Measurements from ENCODE around the gene SMG6.
"Not testable (repeated sequence)": the region's sequence is repeated elsewhere in the genome, so short reads cannot be mapped to it uniquely, and the experiment has no call there.

Gene SMG6

DNA sequence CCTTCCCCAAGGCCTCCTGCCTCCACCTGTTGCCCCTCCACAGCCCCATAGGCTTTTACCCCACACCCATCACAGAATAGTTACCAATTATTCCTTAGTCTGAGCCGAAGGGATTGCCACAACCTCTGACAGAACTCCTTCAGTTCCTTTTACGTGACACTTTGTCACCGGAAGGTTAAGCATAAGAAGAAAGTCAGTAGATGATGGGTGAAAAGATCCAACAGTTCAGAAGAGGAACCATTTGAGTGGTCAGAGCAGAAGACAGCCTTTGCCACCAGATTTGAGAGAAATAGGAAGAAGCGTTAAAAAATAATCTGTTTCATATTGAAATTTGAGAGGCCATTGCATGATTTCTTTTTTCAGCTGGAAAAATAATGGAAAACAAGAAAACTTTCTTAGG lies 1.3 kb upstream of the SMG6 start:
- no peak for DNase-seq (ENCODE audit: low read depth)

DNA sequence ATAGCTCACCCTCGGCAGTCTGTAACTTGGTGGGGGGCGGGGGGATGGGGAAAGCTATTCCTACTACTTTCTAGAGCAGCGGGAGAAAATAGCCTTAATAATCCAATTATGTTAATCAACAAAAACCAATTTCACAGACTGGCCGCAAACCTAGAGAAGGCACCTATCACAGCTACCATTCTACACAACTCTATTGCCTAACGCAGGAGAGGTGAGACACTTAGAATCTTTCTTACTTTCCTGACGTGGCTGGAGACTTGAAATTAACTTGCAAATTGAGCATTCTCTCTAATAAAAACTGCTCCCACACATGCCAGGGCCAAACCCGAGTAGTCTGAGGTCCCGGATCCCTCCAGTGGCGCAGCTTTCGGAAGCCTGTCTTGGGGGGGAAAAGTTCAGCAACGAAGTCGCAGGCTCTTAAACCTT lies 794 bp downstream of the SMG6 start:
- no peak for DNase-seq (ENCODE audit: low read depth)

DNA sequence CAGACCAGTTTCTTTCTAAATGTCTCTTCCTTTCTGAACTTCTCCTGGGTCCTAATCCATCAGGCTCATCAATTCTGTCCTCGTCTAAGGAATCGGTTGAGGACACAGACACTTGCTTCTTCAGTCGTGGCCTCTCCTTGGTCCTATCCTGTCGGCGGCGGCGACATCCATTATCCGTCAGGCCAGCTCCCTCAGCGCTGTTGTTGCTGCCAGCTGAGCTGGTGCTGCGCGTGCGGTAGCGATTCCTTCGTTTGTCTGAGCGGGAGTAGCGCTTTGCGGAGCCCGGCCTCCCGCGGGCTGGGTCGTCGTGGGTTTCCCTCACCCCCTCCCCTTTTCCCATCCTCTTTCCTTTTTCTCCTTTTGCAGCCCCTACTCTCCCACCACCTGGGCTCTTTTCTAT lies 3.8 kb downstream of the SMG6 start:
- no peak for DNase-seq (ENCODE audit: low read depth)

DNA sequence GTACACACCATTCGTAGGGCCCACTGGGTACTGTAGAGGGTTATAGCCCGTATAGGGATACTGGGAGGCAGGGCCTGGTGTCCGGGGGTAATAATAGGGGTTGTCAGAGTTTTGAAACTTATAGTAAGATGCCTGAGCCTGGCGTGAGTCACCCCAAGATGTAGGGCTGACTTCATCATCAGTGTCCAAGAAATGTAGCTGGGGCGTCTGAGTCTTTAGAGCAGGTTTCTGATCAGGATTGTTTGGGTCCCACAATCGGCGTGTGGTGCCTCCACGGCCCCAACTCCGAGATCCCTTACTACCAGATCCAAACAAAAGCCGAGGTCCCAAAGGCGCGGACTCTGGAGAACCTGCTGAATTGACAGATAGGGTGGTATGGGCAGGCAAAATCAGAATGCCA lies 4.4 kb downstream of the SMG6 start:
- no peak for DNase-seq (ENCODE audit: low read depth)

DNA sequence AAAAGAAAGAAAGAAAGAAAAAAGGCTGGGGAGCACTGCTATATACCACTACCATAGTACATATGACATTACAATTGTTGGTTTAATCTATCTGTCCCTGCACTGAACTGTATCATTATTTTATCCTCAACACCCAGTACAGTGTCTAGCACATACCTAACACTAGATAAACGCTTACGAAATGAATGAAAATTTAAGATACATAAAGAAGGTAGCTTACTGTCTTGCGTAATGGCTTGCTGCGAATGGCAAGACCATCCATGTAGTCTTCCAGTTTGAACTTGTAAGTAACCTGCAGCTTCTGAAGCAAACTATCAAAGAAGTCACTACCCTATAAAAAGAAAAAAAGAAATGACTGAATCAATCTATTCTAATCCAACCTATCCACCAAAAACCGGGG lies 6.6 kb downstream of the SMG6 start:
- DNase-seq (ENCODE audit: low read depth), result no peak

DNA sequence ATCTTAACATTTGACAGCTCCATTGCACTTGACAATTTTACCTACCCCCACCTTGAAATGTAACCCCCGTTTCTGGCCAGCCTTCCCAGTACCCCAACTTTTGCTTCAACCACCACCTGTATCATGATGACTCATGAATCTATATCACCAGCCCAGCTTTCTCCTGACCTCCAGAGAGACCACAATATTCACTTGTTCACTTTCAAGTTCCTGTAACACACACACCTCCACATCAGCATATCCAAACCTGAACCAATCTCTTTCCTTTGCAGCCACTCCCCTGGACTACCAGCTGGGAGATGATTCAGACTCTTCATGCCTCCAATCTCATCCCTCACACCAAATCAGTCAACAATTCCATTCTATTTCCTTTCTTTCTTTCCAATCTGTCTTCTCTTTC lies 8.0 kb downstream of the SMG6 start:
- DNase-seq (ENCODE audit: low read depth), result no peak

DNA sequence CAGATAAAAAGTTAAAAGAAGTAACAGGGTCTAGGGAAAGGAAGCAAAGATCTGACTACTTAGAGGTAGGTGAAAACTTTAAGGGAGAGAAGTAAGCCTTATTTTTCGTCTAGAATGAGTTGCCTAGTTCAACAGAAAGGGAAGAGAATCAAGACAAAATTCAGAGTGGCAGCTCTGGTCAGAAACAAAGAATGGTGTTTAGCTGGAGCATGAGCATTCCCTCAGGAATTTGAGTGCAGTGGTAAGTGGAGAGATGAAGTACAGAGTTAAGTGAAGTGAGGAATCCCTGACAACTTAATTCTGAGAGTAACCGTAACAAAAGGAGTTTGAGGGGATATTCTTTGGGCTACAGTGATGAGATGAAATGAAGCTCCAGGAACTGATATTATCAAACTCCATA lies 11.5 kb downstream of the SMG6 start:
- no peak for DNase-seq (ENCODE audit: low read depth)

DNA sequence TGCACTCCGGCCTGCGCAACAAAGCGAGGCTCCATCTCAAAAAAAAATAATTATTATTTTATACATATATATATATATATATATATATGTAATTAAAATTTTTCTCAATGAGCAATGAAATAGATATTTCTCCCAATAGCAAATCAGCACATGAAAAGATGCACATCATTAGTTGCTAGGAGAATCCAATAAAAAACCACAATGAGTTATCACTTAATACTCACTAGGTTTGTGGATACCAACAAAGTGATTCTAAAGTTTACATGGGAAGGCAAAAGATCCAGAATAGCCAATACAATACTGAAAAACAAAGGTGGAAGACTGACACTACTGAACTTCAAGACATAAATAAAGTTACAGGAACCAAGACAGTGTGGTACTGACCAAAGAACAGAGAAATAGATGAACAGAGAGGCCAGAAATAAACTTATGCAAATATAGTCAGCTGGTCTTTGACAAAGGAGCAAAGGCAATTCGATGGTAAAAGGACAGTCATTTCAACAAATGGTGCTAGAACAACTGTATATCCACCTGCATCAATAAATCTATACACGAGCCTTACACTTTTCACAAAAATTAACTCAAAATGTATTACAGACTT lies 13.6 kb downstream of the SMG6 start:
- DNase-seq (ENCODE audit: low read depth), result no peak

DNA sequence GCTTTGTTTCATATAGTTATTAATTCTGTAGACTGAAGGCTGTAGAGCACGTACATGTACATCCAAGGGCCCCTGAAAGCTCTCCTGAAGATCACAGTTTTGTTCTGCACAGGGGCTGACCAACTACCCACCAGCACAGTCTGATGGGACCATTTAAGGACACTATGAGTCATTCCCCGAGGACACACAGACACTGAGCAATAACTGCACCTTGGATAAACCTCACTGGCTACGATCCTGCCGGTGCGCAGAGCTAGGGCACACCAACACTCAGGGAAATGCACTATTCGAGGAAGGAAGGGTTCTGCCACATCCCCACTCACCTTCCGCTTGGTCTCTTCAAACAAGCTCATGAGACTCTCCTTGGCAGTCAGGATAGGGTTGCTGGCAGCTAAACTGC lies 20.3 kb downstream of the SMG6 start:
- DNase-seq (ENCODE audit: low read depth), result no peak

DNA sequence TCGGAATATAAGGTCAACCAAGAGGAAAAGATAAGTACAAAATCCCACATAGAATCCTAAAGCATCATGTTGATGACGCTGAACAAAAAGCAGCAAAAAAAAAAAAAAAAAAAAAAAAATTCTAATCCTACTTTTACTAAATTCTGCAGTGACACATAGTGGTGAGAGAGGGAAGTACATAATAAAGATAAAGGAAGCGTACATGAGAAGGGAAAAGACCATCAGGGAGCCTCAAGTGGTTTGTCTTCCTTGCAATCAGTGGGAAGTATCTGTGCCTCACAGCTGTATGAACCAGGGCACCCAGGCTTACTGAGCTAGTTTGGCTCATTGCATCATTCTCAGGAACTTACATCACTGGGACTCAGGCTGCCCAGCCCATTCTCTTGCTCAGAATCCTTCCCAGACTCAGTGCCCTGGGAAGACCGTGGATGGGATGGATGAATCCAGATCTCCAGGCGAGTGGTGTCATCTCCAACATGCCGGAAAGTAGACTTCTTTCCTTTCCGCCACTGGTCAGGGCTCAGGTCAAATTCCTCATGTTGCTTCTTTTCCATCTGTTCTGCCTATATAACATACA lies 21.2 kb downstream of the SMG6 start:
- DNase-seq (ENCODE audit: low read depth), result no peak

DNA sequence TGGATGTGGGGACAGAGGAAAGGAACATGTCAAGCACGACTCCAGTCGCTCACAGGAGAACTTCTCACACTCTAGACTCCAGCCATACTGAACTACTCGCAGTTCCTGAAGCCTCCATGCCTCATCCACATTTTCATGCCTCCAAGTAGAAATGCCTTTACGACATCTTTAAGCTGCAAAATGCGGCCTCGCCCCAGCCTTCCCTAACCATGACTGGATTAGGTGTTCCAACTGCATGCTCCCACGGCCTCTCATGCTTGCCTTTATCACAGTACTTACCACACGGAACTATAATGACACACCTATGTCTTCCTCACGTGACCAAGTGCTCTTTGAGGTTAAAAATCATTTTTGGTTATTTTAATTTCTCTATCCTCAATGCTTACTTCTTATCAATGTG lies 23.9 kb downstream of the SMG6 start:
- DNase-seq (ENCODE audit: low read depth), result no peak

DNA sequence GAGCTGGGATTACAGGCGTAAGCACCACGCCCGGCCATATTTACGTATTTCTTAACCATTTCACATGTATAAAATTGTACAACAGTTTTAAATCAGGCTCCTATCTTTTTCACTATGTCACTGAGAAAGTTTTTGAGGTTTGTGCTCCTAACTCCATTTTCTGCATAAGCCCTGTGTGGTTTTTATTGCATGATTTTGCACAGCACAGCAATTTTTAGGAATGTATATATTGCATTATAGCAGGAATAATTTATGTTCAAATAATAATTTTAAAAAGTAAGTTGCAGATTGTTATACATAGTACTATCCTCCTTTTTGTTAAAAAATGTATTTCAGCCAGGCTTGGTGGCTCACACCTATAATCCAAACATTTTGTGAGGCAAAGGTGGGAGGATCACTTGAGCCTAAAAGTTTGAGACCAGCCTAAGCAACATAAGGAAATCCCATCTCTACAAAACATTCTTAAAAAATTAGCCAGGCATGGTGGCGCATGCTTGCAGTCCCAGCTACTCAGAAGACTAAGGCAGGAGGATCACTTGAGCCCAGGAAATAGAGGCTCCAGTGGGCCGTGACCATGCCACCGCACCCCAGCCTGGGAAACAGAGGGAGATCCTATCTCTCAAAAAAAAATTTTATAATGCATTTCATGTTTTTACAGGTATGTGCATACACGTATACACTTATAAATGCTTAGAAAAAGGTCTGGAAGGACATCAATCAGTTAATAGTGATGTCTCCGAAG lies 26.0 kb downstream of the SMG6 start:
- no peak for DNase-seq (ENCODE audit: low read depth)

DNA sequence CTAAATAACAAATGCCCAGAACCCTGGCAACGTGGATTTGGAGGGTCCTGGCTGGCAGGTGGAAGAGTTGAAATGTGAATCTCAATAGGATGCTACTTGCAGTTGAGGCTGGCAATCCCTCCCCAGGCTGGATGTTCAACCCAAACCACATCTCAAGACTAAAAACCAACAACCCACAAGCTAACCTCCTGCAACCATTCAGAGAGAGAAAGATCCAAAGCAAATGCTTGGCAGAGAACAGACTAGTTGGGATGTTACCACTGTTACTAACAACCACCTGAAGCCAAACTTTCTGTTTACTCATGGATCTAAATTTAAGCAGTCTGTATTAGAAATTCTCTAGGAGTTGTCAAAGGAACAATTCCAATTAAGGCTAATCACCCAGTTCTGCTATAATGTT lies 27.9 kb downstream of the SMG6 start:
- no peak for DNase-seq (ENCODE audit: low read depth)

DNA sequence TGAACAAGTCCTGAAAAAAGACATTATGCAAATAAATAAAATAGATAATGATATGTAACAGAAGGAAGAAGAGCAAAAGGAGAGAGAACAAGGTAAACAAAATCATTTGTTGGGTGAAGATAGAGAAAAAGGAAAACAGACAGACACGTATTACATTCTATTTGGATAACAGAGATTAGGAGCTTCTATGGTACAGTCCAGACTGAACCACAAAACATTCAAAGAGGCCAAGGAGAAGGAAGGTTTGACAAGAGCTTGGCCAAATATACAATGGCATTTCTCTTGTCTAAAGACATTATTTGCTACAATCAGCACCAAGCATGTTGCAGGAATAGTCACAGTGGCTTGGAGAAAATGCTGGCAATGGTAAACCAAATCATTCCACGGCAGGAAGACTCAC lies 29.2 kb downstream of the SMG6 start:
- DNase-seq (ENCODE audit: low read depth), result no peak

DNA sequence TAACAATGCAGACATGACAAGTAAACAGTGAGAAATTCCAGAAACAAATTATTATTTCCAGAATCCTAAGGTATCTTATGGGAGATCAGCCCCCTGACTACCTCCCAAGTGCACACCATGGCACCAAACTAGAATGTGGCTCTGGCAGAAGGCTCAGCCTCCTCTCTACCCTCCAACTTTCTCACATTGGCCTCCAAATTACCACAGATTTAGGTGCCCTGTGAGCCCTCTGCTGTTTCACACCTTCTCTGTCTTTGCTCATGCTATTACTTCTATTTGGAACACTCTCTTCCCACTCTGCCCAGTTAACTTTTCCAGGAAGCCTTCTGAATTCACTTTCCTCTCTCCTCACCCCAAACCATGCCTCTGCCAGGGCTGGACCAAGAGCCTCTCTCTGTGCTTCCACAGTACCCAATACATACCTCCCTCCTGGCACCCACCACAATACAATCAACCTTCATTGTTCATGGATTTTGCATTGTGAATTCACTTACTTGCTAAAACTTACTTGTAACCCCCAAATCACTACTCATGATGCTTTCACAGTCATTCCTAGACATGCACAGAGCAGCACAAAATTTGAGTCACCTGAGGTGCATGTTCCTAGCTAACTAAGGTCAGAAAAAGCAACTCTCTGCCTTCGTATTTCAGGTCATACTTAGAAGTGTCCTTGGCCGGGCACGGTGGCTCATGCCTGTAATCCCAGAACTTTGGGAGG lies 31.4 kb downstream of the SMG6 start:
- no peak for DNase-seq (ENCODE audit: low read depth)

DNA sequence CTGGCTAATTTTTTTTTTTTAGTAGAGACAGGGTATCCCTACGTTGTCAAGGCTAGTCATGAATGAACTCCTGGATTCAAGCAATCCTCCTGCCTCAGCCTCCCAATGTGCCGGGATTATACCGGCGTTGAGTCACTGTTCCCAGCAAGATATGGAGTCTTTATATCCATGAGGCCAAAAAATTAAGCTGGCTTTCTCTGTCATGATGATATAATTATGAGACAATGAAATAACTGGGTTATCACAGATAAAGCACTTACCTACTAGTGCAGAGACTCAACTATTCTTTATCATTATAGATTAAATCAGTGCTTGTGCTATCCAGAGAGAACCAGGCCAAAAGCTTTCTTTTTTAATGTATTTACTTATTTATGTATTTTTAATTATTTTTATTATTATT lies 36.2 kb downstream of the SMG6 start:
- DNase-seq (ENCODE audit: low read depth), result no peak

DNA sequence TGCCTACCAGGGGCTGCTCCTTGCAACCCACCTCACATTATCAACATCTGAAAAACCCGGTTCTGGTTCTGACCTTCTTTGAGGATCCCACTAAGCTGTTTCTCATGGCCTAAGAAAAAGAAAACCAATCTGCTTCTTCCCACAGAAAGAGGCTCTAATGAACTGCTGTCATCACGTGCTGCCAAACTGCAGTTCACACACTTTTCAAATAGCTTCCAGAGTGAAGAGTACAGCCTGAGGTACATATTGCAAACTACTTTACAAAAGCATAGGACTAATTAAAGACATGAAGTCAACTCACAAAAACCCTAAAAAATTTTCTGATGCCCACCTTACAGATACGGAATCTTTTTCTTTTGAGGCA lies 36.7 kb downstream of the SMG6 start:
- DNase-seq (ENCODE audit: low read depth), result no peak

DNA sequence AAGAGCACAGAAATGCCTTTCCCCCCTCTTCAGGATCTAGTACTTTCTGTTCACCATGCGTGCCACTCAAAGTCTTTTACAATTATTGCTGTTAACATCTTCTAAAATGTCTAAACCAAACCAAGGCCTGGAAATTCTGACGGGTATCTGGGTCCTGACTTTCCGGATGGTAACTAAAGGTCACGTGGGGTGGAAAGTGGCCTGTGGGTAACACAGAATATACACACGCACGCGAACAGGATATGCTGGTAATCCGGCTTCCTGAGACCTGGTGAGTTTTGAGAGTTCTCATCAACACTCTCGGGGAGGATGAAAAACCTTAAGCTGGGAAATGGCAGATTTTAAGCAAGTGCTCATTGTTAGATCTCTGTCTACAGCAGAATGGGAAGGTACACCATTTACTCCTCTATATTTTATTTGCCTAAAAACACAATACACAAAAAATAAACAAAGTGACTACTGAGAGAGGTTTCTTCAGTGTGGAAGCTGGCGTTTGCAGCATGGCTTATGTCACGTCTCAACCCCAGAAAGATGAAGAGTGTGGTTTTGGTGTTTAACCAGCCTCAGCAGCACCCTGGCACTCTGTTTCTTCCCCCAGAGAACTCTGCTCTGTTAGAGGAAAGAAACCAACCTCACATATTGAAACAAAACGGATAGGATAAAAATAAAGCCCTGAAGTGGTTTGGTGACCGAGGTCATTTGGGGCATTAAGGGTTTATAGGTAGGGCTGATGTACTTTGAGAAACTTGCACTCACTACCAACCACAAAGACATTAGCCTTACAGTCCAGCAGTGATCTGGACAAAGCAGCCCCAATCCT lies 37.3 kb downstream of the SMG6 start:
- DNase-seq (ENCODE audit: low read depth), result peak; percentile 78

DNA sequence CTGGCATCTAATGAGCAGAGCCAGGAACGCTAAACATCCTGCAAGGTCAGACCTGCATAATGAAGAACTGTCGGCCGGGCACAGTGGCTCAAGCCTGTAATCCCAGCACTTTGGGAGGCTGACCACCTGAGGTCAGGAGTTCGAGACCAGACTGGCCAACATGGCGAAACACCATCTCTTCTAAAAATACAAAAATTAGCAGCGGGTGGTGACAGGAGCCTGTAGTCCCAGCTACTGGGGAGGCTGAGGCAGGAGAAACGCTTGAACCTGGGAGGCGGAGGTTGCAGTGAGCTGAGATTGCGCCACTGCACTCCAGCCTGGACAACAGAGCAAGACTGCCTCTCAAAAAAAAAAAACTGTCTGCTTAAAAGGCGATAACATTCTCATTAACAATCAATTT lies 38.4 kb downstream of the SMG6 start:
- not testable (repeated sequence) for DNase-seq (ENCODE audit: low read depth)

DNA sequence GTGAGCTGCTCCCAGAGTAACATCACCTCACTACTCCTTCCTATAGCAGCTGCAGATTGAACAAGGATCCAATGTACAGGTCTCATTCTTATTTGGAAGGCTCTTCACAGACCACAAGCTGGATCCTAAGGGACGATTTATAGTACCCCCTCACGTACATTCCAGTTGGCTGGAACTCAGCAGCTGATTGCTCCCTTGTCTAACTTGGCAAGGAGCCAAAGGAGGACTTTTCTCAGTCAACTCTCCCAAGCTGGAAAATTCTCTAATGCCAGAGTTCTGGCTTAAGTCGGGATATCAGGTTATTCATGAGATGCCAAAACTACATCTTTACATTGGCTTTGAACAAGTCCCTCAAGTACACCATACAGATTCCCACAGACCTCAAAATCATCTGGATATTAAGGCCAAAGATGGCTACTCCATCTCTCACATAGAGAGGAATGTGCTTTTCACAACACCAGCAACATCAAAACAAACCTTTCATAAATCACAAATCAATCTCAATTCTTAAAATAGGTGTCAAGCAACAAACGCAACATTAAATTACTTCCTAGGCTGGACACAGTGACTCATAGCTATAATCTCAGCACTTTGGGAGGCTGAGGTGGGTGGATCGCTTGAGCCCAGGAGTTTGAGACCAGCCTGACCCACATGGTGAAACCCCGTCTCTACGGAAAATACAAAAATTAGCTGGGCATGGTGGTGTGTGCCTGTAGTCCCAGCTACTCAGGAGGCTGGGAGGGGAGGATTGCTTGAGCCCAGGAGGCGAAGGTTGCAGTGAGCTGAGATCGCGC lies 39.3 kb downstream of the SMG6 start:
- no peak for DNase-seq (ENCODE audit: low read depth)

All from T follicular helper cell (primary cell).